Measurements from ENCODE around the gene TBCC.
"Not testable (repeated sequence)": the region's sequence is repeated elsewhere in the genome, so short reads cannot be mapped to it uniquely, and the experiment has no call there.

Gene TBCC

DNA sequence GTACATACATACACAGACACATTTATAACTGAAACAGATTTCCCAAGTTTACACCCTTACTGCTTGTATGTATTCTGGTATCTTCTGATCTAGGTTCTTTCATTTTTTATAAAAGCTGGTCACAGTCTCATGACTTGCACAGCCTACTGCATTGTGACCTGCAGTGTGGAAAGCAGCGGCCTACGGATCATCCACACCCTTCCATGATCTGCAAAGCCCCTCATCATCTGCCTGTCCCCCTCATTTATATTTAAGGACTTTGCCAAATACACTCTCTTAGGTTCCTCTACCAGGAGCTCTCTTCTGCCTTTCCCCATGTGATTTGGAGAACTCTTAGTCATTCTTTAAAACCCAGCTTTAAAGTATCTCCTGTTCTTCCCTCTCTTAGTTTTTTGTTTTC lies 23.9 kb upstream of the TBCC start:
- DNase-seq = no peak

GRCh38 chr6:42769051-42769450 lies 23.1 kb upstream of the TBCC start:
- DNase-seq = no peak

DNA sequence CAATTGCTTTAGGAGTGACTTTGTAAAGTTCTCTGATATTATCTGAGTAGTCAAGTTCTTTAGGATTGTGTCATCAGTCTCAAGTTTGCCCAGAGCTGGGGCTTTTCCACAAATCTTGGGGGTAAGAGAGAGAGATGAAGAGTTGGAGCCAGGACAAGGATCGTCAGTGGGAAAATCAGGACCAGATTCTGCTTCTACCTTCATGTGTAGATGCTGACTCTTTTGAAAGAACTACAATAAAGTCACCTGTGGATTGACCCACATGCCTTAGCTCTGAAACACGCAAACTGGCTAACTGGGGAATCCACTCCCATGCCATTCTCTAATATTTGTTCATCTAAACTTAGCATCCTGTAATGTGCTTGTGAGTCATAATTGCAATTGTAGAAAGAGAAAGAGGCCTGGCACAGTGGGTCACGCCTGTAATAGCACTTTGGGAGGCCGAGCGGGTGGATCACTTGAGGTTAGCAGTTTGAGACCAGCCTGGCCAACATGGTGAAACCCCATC lies 20.3 kb upstream of the TBCC start:
- no peak for DNase-seq

DNA sequence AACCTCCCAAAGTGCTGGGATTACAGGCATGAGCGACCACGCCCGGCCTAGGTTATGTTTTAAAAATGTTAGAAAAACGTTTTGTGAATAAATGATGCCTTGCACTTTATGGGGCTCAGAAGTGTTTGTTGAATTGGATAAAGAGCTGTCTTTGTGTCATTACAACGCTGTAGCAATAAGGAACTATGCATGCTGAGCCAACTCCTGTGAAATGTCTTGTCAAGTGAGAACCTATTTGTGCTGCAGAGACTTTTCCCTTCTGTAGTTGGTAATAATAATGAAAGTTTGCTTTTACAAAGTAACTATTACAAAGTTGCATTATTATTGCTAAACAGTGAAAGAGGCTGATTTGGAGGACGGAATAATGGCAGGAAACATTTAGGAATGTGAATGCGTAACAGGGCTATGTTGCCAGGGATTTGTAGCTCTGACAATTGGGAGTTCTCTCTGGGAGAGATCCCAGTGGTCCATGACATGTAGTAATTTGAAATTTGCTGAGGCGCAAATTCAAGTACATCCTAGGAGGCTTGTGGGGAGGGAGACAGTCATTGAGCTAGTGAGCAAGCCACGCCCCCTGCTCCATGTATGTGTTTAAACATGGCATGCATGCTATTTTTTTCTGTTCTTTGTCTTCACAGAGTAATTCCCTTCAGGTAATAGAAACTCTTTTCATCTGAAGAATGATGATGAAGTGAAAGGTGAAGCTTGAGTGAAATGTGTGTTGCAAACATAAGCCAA lies 19.2 kb upstream of the TBCC start:
- no peak for DNase-seq

DNA sequence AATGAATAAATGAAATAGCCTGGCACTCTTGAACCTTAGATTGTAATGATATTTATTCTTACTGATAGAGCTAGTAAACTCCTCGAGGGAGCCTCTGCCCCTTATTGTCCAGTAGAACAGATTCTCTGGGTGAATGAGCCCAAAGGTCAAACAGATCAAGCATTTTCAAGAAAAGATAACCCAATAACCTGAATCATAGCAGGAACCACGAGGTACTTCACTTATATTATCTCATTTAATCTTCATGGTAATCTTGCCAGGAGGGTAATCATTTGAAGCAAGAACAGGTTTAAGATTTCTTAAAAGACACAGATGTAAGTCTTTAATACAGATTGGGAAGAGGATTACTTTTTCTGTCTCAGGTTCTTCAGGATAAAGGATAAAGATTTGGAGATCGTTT lies 17.0 kb upstream of the TBCC start:
- DNase-seq = no peak

GRCh38 chr6:42762426-42762859 lies 16.5 kb upstream of the TBCC start:
- DNase-seq = no peak

DNA sequence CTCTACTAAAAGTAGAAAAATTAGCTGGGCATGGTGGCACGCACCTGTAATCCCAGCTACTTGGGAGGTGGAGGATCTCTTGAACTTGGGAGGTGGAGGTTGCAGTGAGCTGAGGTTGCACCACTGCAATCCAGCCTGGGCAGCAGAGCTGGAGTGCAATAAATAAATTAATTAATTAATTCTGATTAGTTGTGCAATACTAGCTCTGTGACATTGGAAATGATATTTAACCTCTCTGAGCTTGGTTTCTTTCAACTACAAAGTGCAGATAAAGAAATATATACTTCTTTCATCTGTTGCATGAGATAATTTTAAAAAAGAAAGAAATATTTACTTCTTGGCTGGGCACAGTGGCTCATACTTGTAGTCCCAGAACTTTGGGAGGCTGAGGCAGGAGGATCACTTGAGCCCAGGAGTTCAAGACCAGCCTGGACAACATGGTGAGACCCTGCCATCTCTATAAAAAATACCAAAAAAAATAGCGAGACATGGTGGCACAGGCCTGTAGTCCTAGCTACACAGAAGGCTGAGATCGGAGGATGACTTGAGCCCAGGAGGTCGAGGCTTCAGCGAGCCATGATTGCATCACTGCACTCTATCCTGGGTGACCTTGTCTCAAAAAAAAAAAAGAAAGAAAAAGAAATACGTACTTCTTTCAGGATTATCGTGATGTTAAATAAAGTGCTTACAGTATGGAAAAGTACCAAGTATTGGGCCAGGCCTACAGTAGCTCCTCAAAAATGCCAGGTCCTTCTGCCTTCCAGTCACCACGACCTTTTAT lies 15.6 kb upstream of the TBCC start:
- no peak for DNase-seq

- no peak for DNase-seq
Observed at GRCh38 chr6:42758756-42759430, 13.0 kb upstream of the TBCC start.

GRCh38 chr6:42756722-42757121 lies 10.8 kb upstream of the TBCC start:
- no peak for DNase-seq

DNA sequence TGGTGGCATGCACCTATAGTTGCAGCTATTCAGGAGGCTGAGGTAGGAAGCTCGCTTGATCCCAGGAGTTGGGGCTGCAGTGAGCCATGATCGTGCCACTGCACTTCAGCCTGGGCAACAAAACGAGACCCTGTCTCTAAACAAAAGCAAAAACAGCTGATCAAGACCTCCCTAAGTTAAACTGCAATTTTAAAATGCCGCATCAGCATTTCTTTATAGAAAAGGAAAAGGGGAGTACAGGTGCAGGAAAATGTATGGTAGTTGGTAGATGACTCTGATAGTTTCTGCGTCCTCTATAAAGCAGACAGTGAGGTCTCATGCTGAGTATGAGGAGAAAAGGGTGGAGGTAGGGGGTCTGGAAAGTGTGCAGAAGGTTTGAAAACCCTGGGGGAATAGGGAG lies 8.9 kb upstream of the TBCC start:
- DNase-seq = no peak

DNA sequence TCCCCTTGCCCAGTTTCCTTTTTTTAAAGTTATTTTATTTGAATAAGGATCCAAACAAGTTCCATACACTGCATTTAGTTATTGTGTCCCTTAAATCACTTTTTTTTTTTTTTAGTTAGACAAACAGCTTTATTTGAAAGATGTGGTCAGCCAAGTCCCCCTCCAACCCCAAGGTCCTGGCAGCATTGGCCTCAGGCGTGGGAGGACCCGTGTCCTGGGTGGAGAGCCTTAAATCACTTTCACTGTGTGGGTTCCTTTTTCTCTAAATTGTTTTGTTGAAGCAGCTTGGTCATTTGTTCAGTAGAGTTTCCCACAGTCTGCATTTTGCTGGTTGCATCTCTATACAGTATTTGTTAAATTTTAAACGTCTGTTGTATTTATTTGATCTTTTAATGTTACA lies 5.2 kb upstream of the TBCC start:
- DNase-seq = no peak

DNA sequence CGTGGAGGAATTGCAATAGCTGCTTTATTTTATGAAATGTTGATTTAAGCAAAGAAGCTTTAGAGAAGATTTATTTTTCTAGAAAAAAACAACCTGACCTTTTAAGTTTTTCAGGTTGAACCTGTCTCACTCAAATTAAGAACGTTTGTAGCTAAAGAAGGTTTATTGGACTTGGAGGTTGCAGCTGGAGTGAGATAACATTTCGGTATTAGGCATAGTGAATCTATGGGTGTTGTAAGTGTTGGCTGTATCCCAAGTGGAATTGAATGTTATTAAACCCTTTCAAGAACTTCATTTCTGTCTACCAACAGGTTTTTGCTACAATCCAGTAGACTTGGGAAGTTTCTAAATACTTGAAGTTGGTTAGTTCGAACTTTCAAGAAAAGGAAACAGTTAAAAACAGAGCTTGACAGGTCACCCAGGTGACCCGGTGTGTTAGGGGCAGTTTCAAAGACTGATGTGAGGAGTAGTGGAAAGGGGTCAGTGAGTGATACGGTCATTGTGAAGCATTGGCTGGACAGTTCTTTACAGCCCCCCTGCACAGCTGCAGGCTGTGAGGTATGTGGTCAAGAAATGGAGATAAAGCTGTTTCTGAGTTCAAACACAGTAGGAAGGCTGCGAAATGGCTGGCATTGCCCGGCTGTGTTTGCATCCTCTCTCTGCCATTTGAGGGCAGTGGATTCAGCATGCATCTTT lies 2.4 kb upstream of the TBCC start:
- no peak for DNase-seq

GRCh38 chr6:42746463-42747391 lies 824 bp upstream of the TBCC start:
- DNase-seq = peak; percentile 87

GRCh38 chr6:42745083-42745639 lies 742 bp downstream of the TBCC start:
- peak; percentile 33 for DNase-seq

DNA sequence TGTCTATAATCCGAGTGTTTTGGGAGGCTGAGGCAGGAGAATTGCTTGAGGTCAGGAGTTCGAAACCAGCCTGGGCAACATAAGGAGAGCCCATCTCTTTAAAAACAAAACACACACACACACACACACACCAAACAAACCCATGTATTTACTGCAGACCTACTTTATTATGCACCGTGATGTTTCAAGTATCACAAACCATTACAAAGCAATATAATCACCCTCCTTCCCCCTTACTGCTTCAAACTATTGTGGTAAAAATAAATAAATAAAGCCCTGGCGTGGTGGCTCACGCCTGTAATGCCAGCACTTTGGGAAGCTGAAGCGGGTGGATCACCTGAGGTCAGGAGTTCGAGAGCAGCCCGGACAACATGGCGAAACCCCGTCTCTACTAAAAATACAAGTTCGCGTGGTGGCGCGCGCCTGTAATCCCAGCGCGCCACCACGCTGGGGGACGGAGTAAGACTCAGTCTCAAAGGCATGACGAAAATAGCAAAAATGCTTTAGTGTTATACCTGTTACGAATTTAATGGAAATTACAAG lies 1.5 kb downstream of the TBCC start:
- no peak for DNase-seq

DNA sequence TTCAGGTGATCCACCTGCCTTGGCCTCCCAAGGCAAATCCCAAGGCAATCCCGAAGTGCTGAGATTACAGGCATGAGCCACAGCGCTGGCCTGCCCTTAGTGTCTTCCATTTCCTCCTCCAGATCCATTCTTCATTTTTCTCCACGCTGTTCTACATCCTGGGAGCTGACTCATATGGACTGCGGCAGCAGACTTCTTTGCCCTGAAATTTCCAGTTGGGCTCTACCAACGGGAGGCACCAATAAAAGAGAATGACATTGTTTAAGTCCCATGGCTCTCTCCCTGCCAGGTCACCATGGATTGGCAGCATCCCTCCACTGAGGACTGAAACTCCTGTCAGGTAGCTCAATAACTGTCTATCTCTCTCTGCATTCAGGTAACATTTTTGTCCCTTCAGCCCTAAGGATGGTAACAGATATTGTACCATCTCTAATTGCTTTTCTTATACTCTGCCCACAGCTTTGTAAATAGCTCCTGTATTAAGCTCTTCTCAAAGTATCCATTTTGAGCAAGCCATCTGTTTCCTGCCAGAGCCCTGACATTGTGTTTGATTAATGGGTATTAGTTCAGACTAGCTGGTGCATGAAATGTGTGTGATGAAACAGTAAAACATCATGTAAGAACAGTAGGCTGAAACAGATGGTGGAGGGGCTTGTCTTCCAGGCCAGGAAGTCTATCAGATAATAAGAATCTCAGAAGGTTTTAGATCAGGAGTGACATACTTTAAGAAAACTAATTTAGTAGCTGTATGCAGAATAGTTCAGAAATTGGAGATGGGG lies 3.6 kb downstream of the TBCC start:
- no peak for DNase-seq

DNA sequence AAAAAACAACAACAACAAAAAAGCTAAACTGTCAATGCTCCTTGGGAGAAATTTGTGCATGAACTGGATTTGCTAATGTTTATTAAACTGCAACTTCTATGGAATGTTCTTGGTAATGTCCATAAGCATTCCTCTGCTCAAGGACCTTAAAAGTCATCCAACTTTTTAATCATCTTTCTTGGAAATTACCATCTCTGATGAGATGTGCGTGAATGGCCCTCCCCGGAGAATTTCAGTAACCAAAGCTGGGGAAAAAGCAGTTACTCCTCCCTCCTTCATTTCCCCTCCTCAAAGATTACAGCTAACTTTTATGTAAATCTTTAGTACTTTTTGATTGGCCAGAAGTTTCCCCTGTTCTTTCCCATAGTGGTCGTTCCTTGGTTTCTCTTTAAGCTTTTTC lies 5.2 kb downstream of the TBCC start:
- DNase-seq = no peak

DNA sequence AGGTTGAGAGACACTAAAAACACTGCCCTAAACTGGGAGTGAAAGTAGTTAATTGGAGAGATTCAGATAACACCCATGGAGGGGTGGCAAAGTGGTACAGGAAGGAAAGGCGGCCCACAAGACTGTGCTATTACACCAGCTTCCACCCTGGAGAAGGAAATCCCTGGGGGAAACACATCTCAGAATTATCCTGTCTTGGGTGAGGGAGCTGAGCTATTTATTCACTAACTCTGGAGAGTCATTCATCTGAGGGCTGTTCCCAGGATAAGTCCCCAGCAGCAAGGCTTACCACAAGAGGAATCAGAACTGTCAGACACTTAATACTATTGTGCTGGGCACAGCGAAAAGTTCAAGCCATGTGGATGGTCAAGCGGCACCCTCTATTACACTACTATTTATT lies 9.9 kb downstream of the TBCC start:
- DNase-seq = no peak

- DNase-seq = not testable (repeated sequence)
Observed at GRCh38 chr6:42733867-42734481, 11.9 kb downstream of the TBCC start.

- DNase-seq = no peak
Observed at GRCh38 chr6:42729731-42730130, 16.2 kb downstream of the TBCC start.
